ENCODE data around the gene PRR5.
"Not testable (repeated sequence)": the region's sequence is repeated elsewhere in the genome, so short reads cannot be mapped to it uniquely, and the experiment has no call there.

Gene PRR5

GRCh38 chr22:44672632-44673031, 29.4 kb upstream of the PRR5 start:
- no peak for DNase-seq (ENCODE audit: low read depth)
- no peak overlapping the region for H3K4me3 ChIP-seq (ENCODE audit: low read length)
- no peak for TF ChIP-seq CTCF (IDR thresholded peaks at IDR 0.05; ENCODE audit: insufficient read depth, low read depth, low read length, missing control alignments)

GRCh38 chr22:44673406-44673805, 28.6 kb upstream of the PRR5 start:
- DNase-seq (ENCODE audit: low read depth) = no peak
- no peak overlapping the region for H3K4me3 ChIP-seq (ENCODE audit: low read length)
- TF ChIP-seq CTCF (IDR thresholded peaks at IDR 0.05; ENCODE audit: insufficient read depth, low read depth, low read length, missing control alignments) = no peak

- H3K4me3 ChIP-seq (ENCODE audit: low read length); DNase-seq (ENCODE audit: low read depth): not testable (repeated sequence)
Observed at GRCh38 chr22:44676066-44676440, 26.0 kb upstream of the PRR5 start.

- no peak overlapping the region for H3K4me3 ChIP-seq (ENCODE audit: low read length)
Observed at GRCh38 chr22:44676441-44677352, 25.3 kb upstream of the PRR5 start.

GRCh38 chr22:44677353-44677840, 24.6 kb upstream of the PRR5 start:
- DNase-seq (ENCODE audit: low read depth) = no peak
- no peak for TF ChIP-seq CTCF (IDR thresholded peaks at IDR 0.05; ENCODE audit: insufficient read depth, low read depth, low read length, missing control alignments)
- no peak overlapping the region for H3K4me3 ChIP-seq (ENCODE audit: low read length)

More at GRCh38 chr22:44676441-44677352, 25.3 kb upstream of the PRR5 start:
- DNase-seq (ENCODE audit: low read depth) = peak; percentile 14
- TF ChIP-seq CTCF (IDR thresholded peaks at IDR 0.05; ENCODE audit: insufficient read depth, low read depth, low read length, missing control alignments) = no peak

- DNase-seq (ENCODE audit: low read depth) = peak; percentile 46
- TF ChIP-seq CTCF (IDR thresholded peaks at IDR 0.05; ENCODE audit: insufficient read depth, low read depth, low read length, missing control alignments) = no peak
- no peak overlapping the region for H3K4me3 ChIP-seq (ENCODE audit: low read length)
Observed at GRCh38 chr22:44677871-44678555, 24.0 kb upstream of the PRR5 start.

GRCh38 chr22:44678556-44679305, 23.3 kb upstream of the PRR5 start:
- no peak for TF ChIP-seq CTCF (IDR thresholded peaks at IDR 0.05; ENCODE audit: insufficient read depth, low read depth, low read length, missing control alignments)
- no peak overlapping the region for H3K4me3 ChIP-seq (ENCODE audit: low read length)
- no peak for DNase-seq (ENCODE audit: low read depth)

- not testable (repeated sequence) for DNase-seq (ENCODE audit: low read depth); H3K4me3 ChIP-seq (ENCODE audit: low read length)
Observed at GRCh38 chr22:44679306-44679647, 22.7 kb upstream of the PRR5 start.

Data from epithelial cell of esophagus (primary cell).